Measurements from ENCODE around the gene BRAF.

DNA sequence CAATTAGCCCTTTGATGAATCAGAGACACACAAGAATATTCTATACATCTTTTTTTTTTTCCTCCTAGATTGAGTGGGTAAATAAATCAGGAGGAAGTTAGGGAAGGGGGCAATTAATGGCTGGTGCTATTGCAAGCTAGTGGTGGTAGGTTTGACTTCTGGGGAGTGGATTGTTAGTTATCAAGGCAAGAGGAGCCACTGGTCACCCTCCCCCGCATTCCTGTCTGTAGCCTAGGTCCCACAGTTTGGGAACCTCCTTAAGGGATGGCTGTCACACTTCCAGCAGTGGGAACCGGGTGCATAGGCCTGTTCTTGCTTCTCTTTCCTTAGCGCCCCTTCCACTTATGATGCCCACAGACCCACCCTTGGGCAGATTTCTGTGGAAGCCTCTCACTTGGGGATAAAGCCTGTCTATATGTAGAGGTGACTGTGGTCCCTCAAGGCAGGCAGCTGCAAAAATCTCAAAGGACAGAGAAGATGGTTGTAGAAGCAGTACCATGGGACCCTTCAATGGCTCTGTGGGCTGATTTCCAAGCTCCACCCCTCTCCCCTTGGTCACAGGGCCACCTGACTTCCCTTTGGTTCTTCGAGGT lies 254.3 kb downstream of the BRAF start:
- TF ChIP-seq, protein P1, sequence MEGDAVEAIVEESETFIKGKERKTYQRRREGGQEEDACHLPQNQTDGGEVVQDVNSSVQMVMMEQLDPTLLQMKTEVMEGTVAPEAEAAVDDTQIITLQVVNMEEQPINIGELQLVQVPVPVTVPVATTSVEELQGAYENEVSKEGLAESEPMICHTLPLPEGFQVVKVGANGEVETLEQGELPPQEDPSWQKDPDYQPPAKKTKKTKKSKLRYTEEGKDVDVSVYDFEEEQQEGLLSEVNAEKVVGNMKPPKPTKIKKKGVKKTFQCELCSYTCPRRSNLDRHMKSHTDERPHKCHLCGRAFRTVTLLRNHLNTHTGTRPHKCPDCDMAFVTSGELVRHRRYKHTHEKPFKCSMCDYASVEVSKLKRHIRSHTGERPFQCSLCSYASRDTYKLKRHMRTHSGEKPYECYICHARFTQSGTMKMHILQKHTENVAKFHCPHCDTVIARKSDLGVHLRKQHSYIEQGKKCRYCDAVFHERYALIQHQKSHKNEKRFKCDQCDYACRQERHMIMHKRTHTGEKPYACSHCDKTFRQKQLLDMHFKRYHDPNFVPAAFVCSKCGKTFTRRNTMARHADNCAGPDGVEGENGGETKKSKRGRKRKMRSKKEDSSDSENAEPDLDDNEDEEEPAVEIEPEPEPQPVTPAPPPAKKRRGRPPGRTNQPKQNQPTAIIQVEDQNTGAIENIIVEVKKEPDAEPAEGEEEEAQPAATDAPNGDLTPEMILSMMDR (IDR thresholded peaks at IDR 0.05) = no peak
- no peak for TF ChIP-seq POLR2A (IDR thresholded peaks at IDR 0.05)
